ENCODE measurements around the gene PTBP2.

DNA sequence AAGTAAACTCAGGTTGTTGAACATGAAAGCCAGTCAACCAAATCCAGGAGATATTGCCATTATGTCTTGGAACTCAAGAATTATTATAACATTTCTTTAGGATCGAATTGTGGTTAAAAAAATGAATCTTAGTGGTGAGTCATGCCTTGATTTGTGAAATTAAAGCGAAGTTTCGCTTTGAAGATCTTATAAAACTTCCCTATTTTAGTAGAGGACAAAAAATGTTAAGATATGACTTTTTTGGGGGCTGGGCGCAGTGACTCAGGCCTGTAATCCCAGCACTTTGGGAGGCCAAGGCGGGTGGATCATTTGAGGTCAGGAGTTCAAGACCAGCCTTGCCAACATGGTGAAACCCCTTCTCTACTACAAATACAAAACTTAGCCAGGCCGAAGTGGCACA is 39.5 kb upstream of the PTBP2 start:
- TF ChIP-seq POLR2A (IDR thresholded peaks at IDR 0.05) (no peak), CTCF (IDR thresholded peaks at IDR 0.05) (no peak)
